Testis (tissue), 3 donors: ENCODE results near the gene RILPL1. TPM values are rescaled to one million over a fixed set of nuclear protein-coding genes. Genes with fewer than 3 reads are reported as not detected.
A peak's percentile ranks its signal among the peaks of the same experiment; 100 is the strongest.
"Not testable (repeated sequence)": the region's sequence is repeated elsewhere in the genome, so short reads cannot be mapped to it uniquely, and the experiment has no call there.

ENCODE experiments used
- DNase-seq: peaks from one replicate; pipeline ENCODE4 v3.0.0-alpha.2; 2019
- H3K27ac ChIP-seq, 2 donors: fragments of 200-600 bp; sonication (generic); one replicate each; pipeline ENCODE4 v1.5.1; 2019
- H3K27me3 ChIP-seq: fragments of 200-600 bp; sonication (generic); one replicate; pipeline ENCODE4 v1.5.1; 2019
- H3K36me3 ChIP-seq: fragments of 200-600 bp; sonication (generic); one replicate; pipeline ENCODE4 v1.5.1; 2017; ENCODE audit warnings: low read depth; ENCODE audit errors: missing control alignments
- H3K4me1 ChIP-seq: fragments of 200-600 bp; sonication (generic); one replicate; pipeline ENCODE4 v1.5.1; 2019
- H3K4me3 ChIP-seq, 2 donors: fragments of 200-600 bp; sonication (generic); one replicate each; pipeline ENCODE4 v1.5.1; 2017 to 2019
- H3K9me3 ChIP-seq: fragments of 200-600 bp; sonication (generic); one replicate; pipeline ENCODE4 v1.5.1; 2017
- POLR2A ChIP-seq: fragments of 450-650 bp; IDR thresholded peaks from one replicate; pipeline ENCODE4 v1.6.1; 2017; ENCODE audit warnings: antibody characterized with exemption, mild to moderate bottlenecking, moderate library complexity
- WGBS, 2 donors: methylation state at CpG; one replicate each; pipeline ENCODE4 v1.1.5; 2018; 5-methylcytosine and 5-hydroxymethylcytosine counted together
- intact Hi-C: fragments of 100-400 bp; cut with DNase I; formaldehyde crosslinking; loops from one replicate; pipeline ENCODE4 v1.15.1; 2023; ENCODE audit warnings: low total_unique reads
- polyA plus RNA-seq: library from polyadenylated mRNA; stranded (reverse); fragments of 350-450 nt; fragmentation: Illumina TruSeq; extraction: RNeasy Lipid Tissue Mini Kit (QIAGEN cat#74804); gene quantifications from one replicate; pipeline ENCODE4 v1.2.3, GENCODE V29; 2014; ENCODE audit warnings: low read depth, low replicate concordance; ENCODE audit not compliant: insufficient read depth
- total RNA-seq, 2 donors: library from RNA; depleted of rRNA; stranded (reverse); fragments of >200 nt; gene quantifications; one replicate each; pipeline ENCODE4 v1.2.3, GENCODE V29; 2016
- TF ChIP-seq, protein P1 (sequence below), 3 experiments: fragments of 450-650 bp in 2 of 3; fragments of 200-600 bp in 1 of 3; sonication (generic) in 1 of 3; IDR thresholded peaks; one replicate each; pipeline ENCODE4 v1.5.1; 2016 to 2019; ENCODE audit warnings: antibody characterized with exemption in 3 of 3, mild to moderate bottlenecking in 2 of 3, moderate library complexity in 1 of 3

RILPL1 gene
- total and polyA plus RNA-seq, 3 donors from 2014 or later, result 14.8 to 20.9 (median 16.8) TPM

DNA sequence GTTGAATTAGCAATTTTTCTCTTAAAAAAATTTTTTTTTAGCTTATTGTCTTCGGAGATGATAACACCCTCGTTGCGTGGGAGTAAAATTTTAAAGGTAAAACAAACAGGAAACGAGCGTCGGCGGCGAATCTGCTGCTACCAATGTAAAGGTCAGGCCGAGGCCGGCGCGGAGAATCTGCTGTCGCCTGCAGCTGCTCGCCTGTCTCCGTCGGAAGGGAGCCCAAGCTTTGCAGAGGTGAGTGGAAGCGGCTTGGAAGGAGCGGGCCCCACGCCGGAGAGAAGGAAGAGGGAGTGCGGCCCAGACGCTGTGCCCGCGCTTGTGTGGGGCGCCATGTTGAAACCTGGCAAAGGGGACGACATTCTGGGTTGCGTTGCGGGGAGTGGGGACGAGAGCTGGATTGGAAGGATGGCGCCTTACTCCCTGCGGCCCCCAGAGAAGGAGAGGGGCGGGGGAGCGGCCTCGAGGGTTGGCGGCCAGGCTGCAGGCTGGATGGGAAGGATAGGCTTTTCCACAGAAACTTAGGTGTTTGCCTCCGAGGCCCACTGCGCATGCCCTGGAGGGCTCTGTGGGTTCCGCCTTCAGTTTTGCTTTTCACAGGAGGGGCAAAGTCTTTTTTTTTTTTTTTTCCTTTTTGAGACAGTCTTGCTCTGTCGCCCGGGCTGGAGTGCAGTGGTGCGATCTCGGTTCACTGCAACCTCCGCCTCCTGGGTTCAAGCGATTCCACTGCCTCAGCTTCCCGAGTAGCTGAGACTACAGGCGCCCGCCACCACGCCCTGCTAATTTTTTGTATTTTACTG, 75.3 kb downstream of the RILPL1 start, which contains the start of gene SNRNP35:
Gene SNRNP35, plus strand, starts transcription at position 160 of the 800 bp plus-strand sequence. CDS start 7,402 bp downstream, outside the sequence.
- peak within 1 kb of the TSS; percentile 98 to 100 for H3K27ac ChIP-seq
- 0 to 1% methylated on average over 42 to 48 of the region's 48 CpGs for WGBS, 2 donors
- DNase-seq, result peak; percentile 87
- H3K4me1 ChIP-seq, result peaks cover 14% of the 10 kb centered on the region
- H3K36me3 ChIP-seq, result no peaks in the 10 kb centered on the region
- no peaks in the 10 kb centered on the region for H3K27me3 ChIP-seq
- no peak for TF ChIP-seq POLR2A
- TF ChIP-seq, protein P1, sequence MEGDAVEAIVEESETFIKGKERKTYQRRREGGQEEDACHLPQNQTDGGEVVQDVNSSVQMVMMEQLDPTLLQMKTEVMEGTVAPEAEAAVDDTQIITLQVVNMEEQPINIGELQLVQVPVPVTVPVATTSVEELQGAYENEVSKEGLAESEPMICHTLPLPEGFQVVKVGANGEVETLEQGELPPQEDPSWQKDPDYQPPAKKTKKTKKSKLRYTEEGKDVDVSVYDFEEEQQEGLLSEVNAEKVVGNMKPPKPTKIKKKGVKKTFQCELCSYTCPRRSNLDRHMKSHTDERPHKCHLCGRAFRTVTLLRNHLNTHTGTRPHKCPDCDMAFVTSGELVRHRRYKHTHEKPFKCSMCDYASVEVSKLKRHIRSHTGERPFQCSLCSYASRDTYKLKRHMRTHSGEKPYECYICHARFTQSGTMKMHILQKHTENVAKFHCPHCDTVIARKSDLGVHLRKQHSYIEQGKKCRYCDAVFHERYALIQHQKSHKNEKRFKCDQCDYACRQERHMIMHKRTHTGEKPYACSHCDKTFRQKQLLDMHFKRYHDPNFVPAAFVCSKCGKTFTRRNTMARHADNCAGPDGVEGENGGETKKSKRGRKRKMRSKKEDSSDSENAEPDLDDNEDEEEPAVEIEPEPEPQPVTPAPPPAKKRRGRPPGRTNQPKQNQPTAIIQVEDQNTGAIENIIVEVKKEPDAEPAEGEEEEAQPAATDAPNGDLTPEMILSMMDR (IDR thresholded peaks at IDR 0.05), result no peak
- H3K9me3 ChIP-seq, result no peaks in the 10 kb centered on the region
- intact Hi-C loops, result no loop called here
- H3K4me3 ChIP-seq, result peak within 1 kb of the TSS; percentile 77 to 94

DNA sequence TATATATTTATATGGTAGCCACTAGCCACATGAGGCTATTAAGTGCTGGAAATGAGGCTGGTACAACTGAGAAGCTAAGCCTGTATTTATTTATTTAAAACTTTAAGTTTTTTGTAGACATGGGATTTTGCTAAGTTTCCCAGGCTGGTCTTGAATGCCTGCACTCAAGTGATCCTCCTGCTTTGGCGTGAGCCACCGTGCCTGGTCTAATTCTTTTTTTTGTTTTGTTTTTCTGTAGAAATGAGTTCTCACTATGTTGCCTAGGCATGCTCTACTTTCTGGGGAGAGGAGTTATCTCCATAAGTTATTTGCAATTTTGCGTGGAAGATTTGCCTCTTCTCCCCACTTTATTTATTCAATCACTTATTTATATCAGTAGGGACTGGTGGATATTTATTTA, 80.4 kb downstream of the RILPL1 start:
- DNase-seq, result no peak
- Histone ChIP-seq H3K4me3 (no peak overlapping the region), H3K27ac (no peak overlapping the region), H3K4me1 (no peaks in the 10 kb centered on the region), H3K27me3 (no peaks in the 10 kb centered on the region), H3K36me3 (no peaks in the 10 kb centered on the region), H3K9me3 (no peaks in the 10 kb centered on the region)
- TF ChIP-seq, protein P1 (IDR thresholded peaks at IDR 0.05), result no peak
- no peak for TF ChIP-seq POLR2A
- WGBS, 2 donors, result 45 to 71% methylated on average over 3 of the region's 3 CpGs
- intact Hi-C loops, result no loop called here

DNA sequence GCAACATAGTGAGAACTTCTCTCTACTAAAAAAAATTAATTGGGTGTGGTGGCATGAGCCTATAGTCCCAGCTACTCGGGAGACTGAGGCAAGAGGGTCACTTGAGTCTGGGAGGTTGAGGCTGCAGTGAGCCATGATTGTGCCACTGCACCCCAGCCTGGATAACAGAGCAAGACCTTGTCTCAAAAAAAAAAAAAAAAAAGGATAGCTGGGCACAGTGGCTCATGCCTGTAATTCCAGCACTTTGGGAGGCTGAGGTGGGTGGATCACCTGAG, 81.3 kb downstream of the RILPL1 start:
- H3K27me3 ChIP-seq, H3K36me3 ChIP-seq, H3K4me1 ChIP-seq, H3K27ac ChIP-seq, H3K4me3 ChIP-seq, intact Hi-C loops, DNase-seq, H3K9me3 ChIP-seq: not testable (repeated sequence)
- 50 to 100% methylated on average over 1 of the region's 1 CpG for WGBS, 2 donors

DNA sequence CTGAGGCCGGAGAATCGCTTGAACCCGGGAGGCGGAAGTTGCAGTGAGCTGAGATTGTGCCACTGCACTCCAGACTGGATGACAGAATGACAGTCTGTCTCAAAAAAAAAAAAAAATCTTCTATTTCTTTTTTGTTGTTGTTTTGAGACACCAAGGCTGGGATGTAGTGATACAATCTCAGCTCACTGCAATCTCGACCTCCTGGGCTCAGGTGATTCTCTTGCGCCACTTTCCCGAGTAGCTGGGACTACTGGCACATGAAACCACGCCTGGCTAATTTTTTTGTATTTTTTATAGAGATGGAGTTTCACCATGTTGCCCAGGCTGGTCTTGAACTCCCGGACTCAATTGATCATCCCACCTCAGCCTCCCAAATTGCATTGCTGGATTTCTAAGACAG, 82.9 kb downstream of the RILPL1 start:
- no peaks in the 10 kb centered on the region for H3K9me3 ChIP-seq
- no peak for DNase-seq
- peaks cover 10% of the 10 kb centered on the region for H3K4me1 ChIP-seq
- TF ChIP-seq POLR2A, result no peak
- TF ChIP-seq, protein P1 (IDR thresholded peaks at IDR 0.05), result no peak
- H3K27ac ChIP-seq, result no peak overlapping the region
- intact Hi-C loops, result no loop called here
- WGBS, 2 donors, result 93 to 95% methylated on average over 9 of the region's 9 CpGs
- H3K36me3 ChIP-seq, result no peaks in the 10 kb centered on the region
- H3K4me3 ChIP-seq, result no peak overlapping the region
- H3K27me3 ChIP-seq, result no peaks in the 10 kb centered on the region

DNA sequence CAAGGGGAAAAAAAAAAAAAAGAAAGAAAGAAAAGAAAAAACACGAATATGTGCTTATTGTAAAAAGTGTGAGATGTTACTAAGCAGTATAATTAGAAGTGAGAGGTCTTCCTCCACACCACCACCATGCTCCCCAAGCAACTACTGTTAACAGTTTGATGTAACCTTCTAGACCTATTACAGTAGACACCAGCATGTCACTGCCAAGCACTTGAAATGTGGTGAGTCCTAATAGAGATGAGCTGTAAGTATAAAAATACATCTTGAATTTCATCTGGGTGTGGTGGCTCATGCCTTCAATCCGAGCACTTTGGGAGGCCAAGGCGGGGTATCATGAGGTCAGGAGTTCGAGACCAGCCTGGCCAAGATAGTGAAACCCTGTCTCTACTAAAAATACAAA, 83.7 kb downstream of the RILPL1 start:
- no peak for DNase-seq
- intact Hi-C loops, result no loop called here
- TF ChIP-seq, protein P1 (IDR thresholded peaks at IDR 0.05), result no peak
- TF ChIP-seq POLR2A, result no peak
- no peaks in the 10 kb centered on the region for H3K36me3 ChIP-seq
- H3K9me3 ChIP-seq, result no peaks in the 10 kb centered on the region
- H3K27ac ChIP-seq, result no peak overlapping the region
- WGBS, 2 donors, result 75 to 83% methylated on average over 4 of the region's 4 CpGs
- no peaks in the 10 kb centered on the region for H3K27me3 ChIP-seq
- no peak overlapping the region for H3K4me3 ChIP-seq
- peaks cover 13% of the 10 kb centered on the region for H3K4me1 ChIP-seq
